ENCODE measurements around the gene VPS9D1.
"Not testable (repeated sequence)": the region's sequence is repeated elsewhere in the genome, so short reads cannot be mapped to it uniquely, and the experiment has no call there.

The VPS9D1 gene

GRCh38 chr16:89700100-89700648 is 20.5 kb downstream of the VPS9D1 start:
- Histone ChIP-seq H3K4me3 (ENCODE audit: insufficient read depth, low read depth, low read length) (peak overlapping the region; percentile 68), H3K9me3 (ENCODE audit: control insufficient read depth, low read length) (no peaks in the 10 kb centered on the region), H3K27ac (ENCODE audit: insufficient read depth, low read depth, low read length, poor library complexity, severe bottlenecking) (peak overlapping the region; percentile 91), H3K4me1 (ENCODE audit: control insufficient read depth, insufficient read depth, low read length) (peaks cover 10% of the 10 kb centered on the region), H3K27me3 (ENCODE audit: control insufficient read depth, insufficient read depth, low read length, poor library complexity, severe bottlenecking) (peaks cover 33% of the 10 kb centered on the region), H3K36me3 (ENCODE audit: control insufficient read depth, insufficient read depth, low read length) (no peaks in the 10 kb centered on the region)
- 1% methylated on average over 30 of the region's 30 CpGs for WGBS, 2 experiments

GRCh38 chr16:89699629-89700099 is 21.0 kb downstream of the VPS9D1 start:
- not testable (repeated sequence) for H3K9me3 ChIP-seq (ENCODE audit: control insufficient read depth, low read length); H3K4me1 ChIP-seq (ENCODE audit: control insufficient read depth, insufficient read depth, low read length); H3K36me3 ChIP-seq (ENCODE audit: control insufficient read depth, insufficient read depth, low read length)
- Histone ChIP-seq H3K27me3 (ENCODE audit: control insufficient read depth, insufficient read depth, low read length, poor library complexity, severe bottlenecking) (peaks cover 28% of the 10 kb centered on the region), H3K4me3 (ENCODE audit: insufficient read depth, low read depth, low read length) (peak overlapping the region; percentile 68), H3K27ac (ENCODE audit: insufficient read depth, low read depth, low read length, poor library complexity, severe bottlenecking) (peak overlapping the region; percentile 91)
- WGBS, 2 experiments: 66 to 69% methylated on average over 18 of the region's 18 CpGs

GRCh38 chr16:89698717-89699116 is 22.0 kb downstream of the VPS9D1 start:
- not testable (repeated sequence) for H3K4me1 ChIP-seq (ENCODE audit: control insufficient read depth, insufficient read depth, low read length); H3K9me3 ChIP-seq (ENCODE audit: control insufficient read depth, low read length); H3K36me3 ChIP-seq (ENCODE audit: control insufficient read depth, insufficient read depth, low read length); H3K4me3 ChIP-seq (ENCODE audit: insufficient read depth, low read depth, low read length); H3K27ac ChIP-seq (ENCODE audit: insufficient read depth, low read depth, low read length, poor library complexity, severe bottlenecking)
- WGBS, 2 experiments: 94 to 97% methylated on average over 14 of the region's 14 CpGs
- peaks cover 24% of the 10 kb centered on the region for H3K27me3 ChIP-seq (ENCODE audit: control insufficient read depth, insufficient read depth, low read length, poor library complexity, severe bottlenecking)

GRCh38 chr16:89697616-89698331 is 22.9 kb downstream of the VPS9D1 start:
- peaks cover 13% of the 10 kb centered on the region for H3K36me3 ChIP-seq (ENCODE audit: control insufficient read depth, insufficient read depth, low read length)
- H3K27ac ChIP-seq (ENCODE audit: insufficient read depth, low read depth, low read length, poor library complexity, severe bottlenecking): no peak overlapping the region
- no peaks in the 10 kb centered on the region for H3K9me3 ChIP-seq (ENCODE audit: control insufficient read depth, low read length)
- H3K27me3 ChIP-seq (ENCODE audit: control insufficient read depth, insufficient read depth, low read length, poor library complexity, severe bottlenecking): peaks cover 14% of the 10 kb centered on the region
- peaks cover 10% of the 10 kb centered on the region for H3K4me1 ChIP-seq (ENCODE audit: control insufficient read depth, insufficient read depth, low read length)
- 93 to 95% methylated on average over 32 of the region's 32 CpGs for WGBS, 2 experiments
- no peak overlapping the region for H3K4me3 ChIP-seq (ENCODE audit: insufficient read depth, low read depth, low read length)

GRCh38 chr16:89697161-89697615 is 23.5 kb downstream of the VPS9D1 start:
- Histone ChIP-seq H3K27ac (ENCODE audit: insufficient read depth, low read depth, low read length, poor library complexity, severe bottlenecking) (no peak overlapping the region), H3K36me3 (ENCODE audit: control insufficient read depth, insufficient read depth, low read length) (peaks cover 17% of the 10 kb centered on the region), H3K9me3 (ENCODE audit: control insufficient read depth, low read length) (no peaks in the 10 kb centered on the region), H3K27me3 (ENCODE audit: control insufficient read depth, insufficient read depth, low read length, poor library complexity, severe bottlenecking) (peaks cover 9% of the 10 kb centered on the region), H3K4me3 (ENCODE audit: insufficient read depth, low read depth, low read length) (no peak overlapping the region), H3K4me1 (ENCODE audit: control insufficient read depth, insufficient read depth, low read length) (peaks cover 10% of the 10 kb centered on the region)
- WGBS, 2 experiments: 95 to 97% methylated on average over 19 of the region's 19 CpGs

- Histone ChIP-seq H3K4me1 (ENCODE audit: control insufficient read depth, insufficient read depth, low read length) (peaks cover 10% of the 10 kb centered on the region), H3K4me3 (ENCODE audit: insufficient read depth, low read depth, low read length) (no peak overlapping the region), H3K9me3 (ENCODE audit: control insufficient read depth, low read length) (no peaks in the 10 kb centered on the region), H3K36me3 (ENCODE audit: control insufficient read depth, insufficient read depth, low read length) (peaks cover 22% of the 10 kb centered on the region), H3K27ac (ENCODE audit: insufficient read depth, low read depth, low read length, poor library complexity, severe bottlenecking) (no peak overlapping the region), H3K27me3 (ENCODE audit: control insufficient read depth, insufficient read depth, low read length, poor library complexity, severe bottlenecking) (peaks cover 9% of the 10 kb centered on the region)
- WGBS, 2 experiments: 95% methylated on average over 18 of the region's 18 CpGs
Measured at GRCh38 chr16:89696670-89697128, 24.0 kb downstream of the VPS9D1 start.

GRCh38 chr16:89695875-89696669 is 24.6 kb downstream of the VPS9D1 start:
- 90 to 91% methylated on average over 25 of the region's 25 CpGs for WGBS, 2 experiments
- H3K4me1 ChIP-seq (ENCODE audit: control insufficient read depth, insufficient read depth, low read length): peaks cover 10% of the 10 kb centered on the region
- H3K27me3 ChIP-seq (ENCODE audit: control insufficient read depth, insufficient read depth, low read length, poor library complexity, severe bottlenecking): peaks cover 8% of the 10 kb centered on the region
- H3K27ac ChIP-seq (ENCODE audit: insufficient read depth, low read depth, low read length, poor library complexity, severe bottlenecking): no peak overlapping the region
- H3K9me3 ChIP-seq (ENCODE audit: control insufficient read depth, low read length): no peaks in the 10 kb centered on the region
- H3K36me3 ChIP-seq (ENCODE audit: control insufficient read depth, insufficient read depth, low read length): peaks cover 25% of the 10 kb centered on the region
- no peak overlapping the region for H3K4me3 ChIP-seq (ENCODE audit: insufficient read depth, low read depth, low read length)

GRCh38 chr16:89695086-89695874 is 25.4 kb downstream of the VPS9D1 start:
- H3K27me3 ChIP-seq (ENCODE audit: control insufficient read depth, insufficient read depth, low read length, poor library complexity, severe bottlenecking): no peaks in the 10 kb centered on the region
- WGBS, 2 experiments: 95% methylated on average over 31 of the region's 31 CpGs
- no peaks in the 10 kb centered on the region for H3K9me3 ChIP-seq (ENCODE audit: control insufficient read depth, low read length)
- no peak overlapping the region for H3K27ac ChIP-seq (ENCODE audit: insufficient read depth, low read depth, low read length, poor library complexity, severe bottlenecking)
- H3K4me1 ChIP-seq (ENCODE audit: control insufficient read depth, insufficient read depth, low read length): peaks cover 10% of the 10 kb centered on the region
- no peak overlapping the region for H3K4me3 ChIP-seq (ENCODE audit: insufficient read depth, low read depth, low read length)
- peaks cover 27% of the 10 kb centered on the region for H3K36me3 ChIP-seq (ENCODE audit: control insufficient read depth, insufficient read depth, low read length)

GRCh38 chr16:89694784-89695085 is 26.0 kb downstream of the VPS9D1 start:
- WGBS, 2 experiments: 93 to 95% methylated on average over 23 of the region's 23 CpGs
- not testable (repeated sequence) for H3K4me1 ChIP-seq (ENCODE audit: control insufficient read depth, insufficient read depth, low read length); H3K4me3 ChIP-seq (ENCODE audit: insufficient read depth, low read depth, low read length); H3K27me3 ChIP-seq (ENCODE audit: control insufficient read depth, insufficient read depth, low read length, poor library complexity, severe bottlenecking); H3K9me3 ChIP-seq (ENCODE audit: control insufficient read depth, low read length); H3K27ac ChIP-seq (ENCODE audit: insufficient read depth, low read depth, low read length, poor library complexity, severe bottlenecking)
- H3K36me3 ChIP-seq (ENCODE audit: control insufficient read depth, insufficient read depth, low read length): peaks cover 30% of the 10 kb centered on the region

Data from ectodermal cell (in vitro differentiated cells).